ENCODE data around the gene ZNF592.

DNA sequence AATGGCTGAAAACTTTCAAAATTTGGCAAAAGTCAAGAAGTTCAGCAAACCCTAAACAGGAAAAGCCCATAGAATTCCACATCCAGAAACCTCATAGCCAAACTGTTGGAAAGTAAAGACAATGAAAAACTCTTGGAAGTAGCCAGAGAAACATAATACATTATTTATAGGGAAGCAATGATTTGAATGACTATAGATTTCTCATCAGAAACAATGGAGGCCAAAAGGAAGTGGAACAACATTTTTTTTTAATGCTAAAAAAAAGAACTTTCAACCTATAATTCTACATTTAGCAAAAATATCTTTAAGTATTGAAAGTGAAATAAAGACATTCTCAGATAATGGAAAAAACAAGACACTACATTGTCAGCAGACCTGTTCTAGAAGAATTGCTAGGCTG, 99.0 kb downstream of the ZNF592 start:
- TF ChIP-seq, protein P1, sequence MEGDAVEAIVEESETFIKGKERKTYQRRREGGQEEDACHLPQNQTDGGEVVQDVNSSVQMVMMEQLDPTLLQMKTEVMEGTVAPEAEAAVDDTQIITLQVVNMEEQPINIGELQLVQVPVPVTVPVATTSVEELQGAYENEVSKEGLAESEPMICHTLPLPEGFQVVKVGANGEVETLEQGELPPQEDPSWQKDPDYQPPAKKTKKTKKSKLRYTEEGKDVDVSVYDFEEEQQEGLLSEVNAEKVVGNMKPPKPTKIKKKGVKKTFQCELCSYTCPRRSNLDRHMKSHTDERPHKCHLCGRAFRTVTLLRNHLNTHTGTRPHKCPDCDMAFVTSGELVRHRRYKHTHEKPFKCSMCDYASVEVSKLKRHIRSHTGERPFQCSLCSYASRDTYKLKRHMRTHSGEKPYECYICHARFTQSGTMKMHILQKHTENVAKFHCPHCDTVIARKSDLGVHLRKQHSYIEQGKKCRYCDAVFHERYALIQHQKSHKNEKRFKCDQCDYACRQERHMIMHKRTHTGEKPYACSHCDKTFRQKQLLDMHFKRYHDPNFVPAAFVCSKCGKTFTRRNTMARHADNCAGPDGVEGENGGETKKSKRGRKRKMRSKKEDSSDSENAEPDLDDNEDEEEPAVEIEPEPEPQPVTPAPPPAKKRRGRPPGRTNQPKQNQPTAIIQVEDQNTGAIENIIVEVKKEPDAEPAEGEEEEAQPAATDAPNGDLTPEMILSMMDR (IDR thresholded peaks at IDR 0.05 in 8 of 11, conservative IDR thresholded peaks at IDR 0.05 in 3 of 11), result no peak
- no peak for TF ChIP-seq POLR2A (IDR thresholded peaks at IDR 0.05)

All from spleen (tissue), 7 donors.